ENCODE data around the gene ADAMTSL2. TPM values are rescaled to one million over a fixed set of nuclear protein-coding genes. Genes with fewer than 3 reads are reported as not detected.
A peak's percentile ranks its signal among the peaks of the same experiment; 100 is the strongest.

The ADAMTSL2 gene
- total and polyA plus RNA-seq, 2 of the 13 experiments (the other 11 are each of a cell fraction or from before 2014, with no cell fraction given) = 1.9 to 3.8 TPM

DNA sequence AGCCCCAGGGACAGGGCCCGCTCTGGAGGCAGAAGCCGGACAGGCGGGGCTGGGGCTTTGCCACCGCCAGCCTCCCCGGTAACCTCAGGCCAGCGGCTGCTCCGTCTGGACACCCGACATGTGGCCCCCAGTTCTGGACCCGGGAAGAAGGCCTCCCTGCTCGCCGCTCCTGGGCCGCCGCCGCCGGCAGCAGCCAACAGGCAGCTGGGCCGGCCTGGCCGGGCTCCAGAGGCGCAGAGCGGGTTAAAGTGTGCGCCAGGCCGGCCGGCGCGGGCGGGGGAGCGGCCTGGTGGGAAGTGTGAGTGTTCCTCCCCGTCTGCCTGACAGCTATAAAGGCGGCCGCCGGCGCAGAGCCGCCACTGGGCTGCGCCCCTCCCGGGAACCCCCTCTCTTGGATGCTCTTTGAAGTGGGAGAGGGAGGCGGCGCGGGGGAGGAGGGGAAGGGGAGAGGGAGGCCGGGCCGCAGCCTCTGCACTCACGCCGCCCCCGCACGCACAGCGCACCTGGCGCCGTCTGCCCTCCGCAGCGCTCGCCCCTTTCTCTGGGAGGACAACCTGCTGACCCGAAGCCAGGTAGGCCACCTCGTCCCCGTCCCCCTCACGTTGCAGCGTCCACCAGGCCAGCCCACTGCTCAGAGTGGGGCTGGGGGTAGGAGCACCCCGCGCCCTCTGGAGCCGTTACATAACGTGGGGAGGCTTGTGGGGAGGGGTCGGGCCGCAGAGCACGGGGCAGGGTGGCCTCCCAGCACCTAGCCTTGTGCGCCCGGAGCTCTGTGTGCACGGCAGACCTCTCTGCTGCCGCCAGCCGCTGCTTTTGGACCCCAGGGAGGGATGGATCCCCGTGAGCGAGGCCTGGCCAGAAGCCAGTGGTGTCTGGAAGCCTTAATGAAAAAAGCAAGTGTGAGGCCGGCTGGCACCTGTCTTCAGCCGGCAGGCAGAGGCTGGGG is at the start of gene ADAMTSL2 (continued):
- TF ChIP-seq, protein P1, sequence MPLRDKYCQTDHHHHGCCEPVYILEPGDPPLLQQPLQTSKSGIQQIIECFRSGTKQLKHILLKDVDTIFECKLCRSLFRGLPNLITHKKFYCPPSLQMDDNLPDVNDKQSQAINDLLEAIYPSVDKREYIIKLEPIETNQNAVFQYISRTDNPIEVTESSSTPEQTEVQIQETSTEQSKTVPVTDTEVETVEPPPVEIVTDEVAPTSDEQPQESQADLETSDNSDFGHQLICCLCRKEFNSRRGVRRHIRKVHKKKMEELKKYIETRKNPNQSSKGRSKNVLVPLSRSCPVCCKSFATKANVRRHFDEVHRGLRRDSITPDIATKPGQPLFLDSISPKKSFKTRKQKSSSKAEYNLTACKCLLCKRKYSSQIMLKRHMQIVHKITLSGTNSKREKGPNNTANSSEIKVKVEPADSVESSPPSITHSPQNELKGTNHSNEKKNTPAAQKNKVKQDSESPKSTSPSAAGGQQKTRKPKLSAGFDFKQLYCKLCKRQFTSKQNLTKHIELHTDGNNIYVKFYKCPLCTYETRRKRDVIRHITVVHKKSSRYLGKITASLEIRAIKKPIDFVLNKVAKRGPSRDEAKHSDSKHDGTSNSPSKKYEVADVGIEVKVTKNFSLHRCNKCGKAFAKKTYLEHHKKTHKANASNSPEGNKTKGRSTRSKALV (CRISPR knock-in tag; IDR thresholded peaks at IDR 0.05) = peak; percentile 71; the same call in 1 of the 2 replicates
- TF ChIP-seq ZNF232 (CRISPR knock-in tag; IDR thresholded peaks at IDR 0.05; ENCODE audit: borderline replicate concordance) = no peak
- TF ChIP-seq, protein P2, sequence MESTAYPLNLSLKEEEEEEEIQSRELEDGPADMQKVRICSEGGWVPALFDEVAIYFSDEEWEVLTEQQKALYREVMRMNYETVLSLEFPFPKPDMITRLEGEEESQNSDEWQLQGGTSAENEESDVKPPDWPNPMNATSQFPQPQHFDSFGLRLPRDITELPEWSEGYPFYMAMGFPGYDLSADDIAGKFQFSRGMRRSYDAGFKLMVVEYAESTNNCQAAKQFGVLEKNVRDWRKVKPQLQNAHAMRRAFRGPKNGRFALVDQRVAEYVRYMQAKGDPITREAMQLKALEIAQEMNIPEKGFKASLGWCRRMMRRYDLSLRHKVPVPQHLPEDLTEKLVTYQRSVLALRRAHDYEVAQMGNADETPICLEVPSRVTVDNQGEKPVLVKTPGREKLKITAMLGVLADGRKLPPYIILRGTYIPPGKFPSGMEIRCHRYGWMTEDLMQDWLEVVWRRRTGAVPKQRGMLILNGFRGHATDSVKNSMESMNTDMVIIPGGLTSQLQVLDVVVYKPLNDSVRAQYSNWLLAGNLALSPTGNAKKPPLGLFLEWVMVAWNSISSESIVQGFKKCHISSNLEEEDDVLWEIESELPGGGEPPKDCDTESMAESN (CRISPR knock-in tag; conservative IDR thresholded peaks at IDR 0.05) = 0 out of 2 replicates have a peak, but pooled peaks have one; percentile 21
- TF ChIP-seq ZNF354B (CRISPR knock-in tag; IDR thresholded peaks at IDR 0.05) = no peak
- TF ChIP-seq, protein P3, sequence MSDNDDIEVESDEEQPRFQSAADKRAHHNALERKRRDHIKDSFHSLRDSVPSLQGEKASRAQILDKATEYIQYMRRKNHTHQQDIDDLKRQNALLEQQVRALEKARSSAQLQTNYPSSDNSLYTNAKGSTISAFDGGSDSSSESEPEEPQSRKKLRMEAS (IDR thresholded peaks at IDR 0.05) = peak; percentile 33; the same call in 1 of the 2 replicates
- TF ChIP-seq SRSF9 (IDR thresholded peaks at IDR 0.05; ENCODE audit: borderline replicate concordance, insufficient read depth, low read depth, low read length, poor library complexity, severe bottlenecking) = no peak
- no peak for TF ChIP-seq ZNF598 (CRISPR knock-in tag; IDR thresholded peaks at IDR 0.05; ENCODE audit: borderline replicate concordance)
- TF ChIP-seq FOXP1 (IDR thresholded peaks at IDR 0.05) = no peak
- TF ChIP-seq FOXP1 (CRISPR knock-in tag; IDR thresholded peaks at IDR 0.05) = no peak
- no peak for TF ChIP-seq HNRNPH1 (optimal IDR thresholded peaks at IDR 0.05; ENCODE audit: low read depth, low read length)
- TF ChIP-seq MZF1 (CRISPR knock-in tag; IDR thresholded peaks at IDR 0.05; ENCODE audit: borderline replicate concordance) = no peak
- TF ChIP-seq ZNF672 (CRISPR knock-in tag; IDR thresholded peaks at IDR 0.05) = no peak
- no peak for TF ChIP-seq ZNF230 (CRISPR knock-in tag; IDR thresholded peaks at IDR 0.05)
- TF ChIP-seq, protein P4, sequence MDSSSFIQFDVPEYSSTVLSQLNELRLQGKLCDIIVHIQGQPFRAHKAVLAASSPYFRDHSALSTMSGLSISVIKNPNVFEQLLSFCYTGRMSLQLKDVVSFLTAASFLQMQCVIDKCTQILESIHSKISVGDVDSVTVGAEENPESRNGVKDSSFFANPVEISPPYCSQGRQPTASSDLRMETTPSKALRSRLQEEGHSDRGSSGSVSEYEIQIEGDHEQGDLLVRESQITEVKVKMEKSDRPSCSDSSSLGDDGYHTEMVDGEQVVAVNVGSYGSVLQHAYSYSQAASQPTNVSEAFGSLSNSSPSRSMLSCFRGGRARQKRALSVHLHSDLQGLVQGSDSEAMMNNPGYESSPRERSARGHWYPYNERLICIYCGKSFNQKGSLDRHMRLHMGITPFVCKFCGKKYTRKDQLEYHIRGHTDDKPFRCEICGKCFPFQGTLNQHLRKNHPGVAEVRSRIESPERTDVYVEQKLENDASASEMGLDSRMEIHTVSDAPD (CRISPR knock-in tag; IDR thresholded peaks at IDR 0.05) = no peak
- no peak for TF ChIP-seq ZNF562 (CRISPR knock-in tag; IDR thresholded peaks at IDR 0.05; ENCODE audit: borderline replicate concordance)
- no peak for TF ChIP-seq TP53 (CRISPR knock-in tag; conservative IDR thresholded peaks at IDR 0.05)
- TF ChIP-seq ZNF841 (CRISPR knock-in tag; IDR thresholded peaks at IDR 0.05; ENCODE audit: borderline replicate concordance) = no peak
- TF ChIP-seq ZNF563 (CRISPR knock-in tag; IDR thresholded peaks at IDR 0.05) = no peak
- TF ChIP-seq ZNF136 (CRISPR knock-in tag; IDR thresholded peaks at IDR 0.05; ENCODE audit: low read depth) = no peak
- peak; percentile 64; the same call in 1 of the 2 replicates for TF ChIP-seq ZNF777 (CRISPR knock-in tag; IDR thresholded peaks at IDR 0.05)
- TF ChIP-seq ZNF782 (CRISPR knock-in tag; IDR thresholded peaks at IDR 0.05; ENCODE audit: borderline replicate concordance) = no peak
- TF ChIP-seq, protein P5, sequence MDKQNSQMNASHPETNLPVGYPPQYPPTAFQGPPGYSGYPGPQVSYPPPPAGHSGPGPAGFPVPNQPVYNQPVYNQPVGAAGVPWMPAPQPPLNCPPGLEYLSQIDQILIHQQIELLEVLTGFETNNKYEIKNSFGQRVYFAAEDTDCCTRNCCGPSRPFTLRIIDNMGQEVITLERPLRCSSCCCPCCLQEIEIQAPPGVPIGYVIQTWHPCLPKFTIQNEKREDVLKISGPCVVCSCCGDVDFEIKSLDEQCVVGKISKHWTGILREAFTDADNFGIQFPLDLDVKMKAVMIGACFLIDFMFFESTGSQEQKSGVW (CRISPR knock-in tag; IDR thresholded peaks at IDR 0.05; ENCODE audit: borderline replicate concordance) = no peak
